ENCODE data around the gene HERC6.
"Not testable (repeated sequence)": the region's sequence is repeated elsewhere in the genome, so short reads cannot be mapped to it uniquely, and the experiment has no call there.

Gene HERC6

DNA sequence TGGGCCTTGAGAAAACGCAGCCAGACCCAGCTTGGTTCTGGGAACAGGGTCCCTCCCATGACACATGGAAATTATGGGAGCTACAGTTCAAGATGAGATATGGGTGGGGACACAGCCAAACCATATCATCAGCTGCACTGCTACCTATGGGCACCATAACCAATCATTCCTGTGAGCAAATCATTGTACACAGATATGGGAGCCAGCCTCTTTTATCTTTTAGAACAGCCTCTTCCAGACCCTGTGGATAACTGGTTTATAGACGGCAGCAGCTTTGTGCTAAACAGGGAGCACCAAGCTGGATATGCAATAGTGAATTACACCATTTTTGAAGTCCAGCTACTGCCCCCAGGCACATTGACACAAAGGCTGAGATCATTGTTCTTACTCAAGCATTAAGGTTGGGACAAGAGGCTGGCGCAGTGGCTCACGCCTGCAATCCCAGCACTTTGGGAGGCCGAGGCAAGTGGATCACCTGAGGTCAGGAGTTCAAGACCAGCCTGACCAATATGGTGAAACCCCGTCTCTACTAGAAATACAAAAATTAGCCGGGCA is 69.6 kb downstream of the HERC6 start:
- not testable (repeated sequence) for DNase-seq

DNA sequence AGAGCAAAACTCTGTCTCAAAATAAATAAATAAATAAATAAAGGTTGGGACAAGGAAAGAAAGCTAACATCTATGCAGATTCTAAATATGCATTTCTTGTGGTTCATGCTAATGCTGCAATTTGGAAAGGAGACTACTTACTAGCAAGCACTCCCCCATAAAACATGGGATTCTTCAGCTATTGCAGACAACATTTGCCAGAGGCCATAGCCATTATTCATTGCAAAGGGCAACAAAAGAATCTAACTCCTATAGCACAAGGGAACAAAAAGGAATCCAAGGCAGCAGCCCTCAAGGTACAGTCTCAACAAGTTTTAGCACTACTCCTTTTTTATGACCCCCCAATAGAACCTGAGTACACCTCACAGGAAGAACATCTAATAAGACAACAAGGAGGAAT is 70.2 kb downstream of the HERC6 start:
- DNase-seq, result no peak

DNA sequence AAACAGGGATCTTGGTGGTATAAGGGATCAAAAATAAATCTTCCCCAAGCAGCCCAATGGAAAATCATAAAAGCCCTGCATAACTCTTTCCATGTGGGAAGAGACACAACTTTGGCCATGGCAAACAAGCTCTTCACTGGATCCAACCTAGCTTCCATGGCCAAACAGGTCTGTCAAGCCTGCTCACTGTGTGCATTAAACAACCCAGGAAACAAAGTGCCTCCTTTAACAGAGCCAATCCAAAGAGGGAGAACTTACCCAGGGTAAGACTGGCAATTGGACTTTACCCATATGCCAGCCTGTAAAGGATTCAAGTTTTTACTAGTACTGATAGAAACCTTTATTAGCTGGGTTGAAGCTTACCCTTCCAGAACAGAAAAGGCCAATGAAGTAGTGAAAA is 70.6 kb downstream of the HERC6 start:
- DNase-seq, result no peak

DNA sequence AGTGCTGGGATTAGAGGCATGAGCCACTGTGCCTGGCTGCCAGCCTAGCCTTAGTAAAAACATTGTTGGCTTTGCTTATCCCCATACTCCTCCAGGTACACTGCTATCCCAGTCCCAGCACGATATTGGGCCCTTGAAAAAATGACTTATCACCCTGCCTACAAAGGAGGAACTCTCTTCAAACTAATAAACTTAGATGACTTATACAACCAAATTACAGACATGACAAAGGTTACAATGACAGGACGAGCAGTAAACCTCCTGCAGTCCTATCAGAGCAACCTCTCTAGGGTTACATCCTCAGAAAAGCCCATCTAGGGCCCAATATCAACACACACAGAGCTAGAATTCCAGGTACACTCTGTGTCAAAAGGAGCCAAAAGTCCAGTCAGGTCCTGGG is 72.6 kb downstream of the HERC6 start:
- DNase-seq, result no peak

DNA sequence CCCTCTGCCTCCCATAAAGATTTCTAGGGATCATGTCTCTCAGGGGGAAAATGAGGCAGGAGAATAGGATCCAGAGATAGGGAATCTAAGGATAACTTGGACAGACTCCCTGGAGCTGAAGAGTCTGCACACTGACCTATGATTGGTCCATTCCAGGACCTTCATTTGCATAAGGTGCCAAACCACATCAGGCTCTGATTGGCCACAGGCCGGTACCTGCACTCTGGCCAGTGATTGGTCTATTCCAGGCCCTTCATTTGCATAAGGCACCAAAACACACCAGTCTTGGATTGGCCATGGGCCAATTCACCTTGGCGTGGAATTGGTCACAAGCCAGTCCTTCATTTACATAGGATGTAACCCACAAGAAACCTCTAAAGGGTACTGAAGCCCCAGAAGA is 74.3 kb downstream of the HERC6 start:
- DNase-seq, result no peak

DNA sequence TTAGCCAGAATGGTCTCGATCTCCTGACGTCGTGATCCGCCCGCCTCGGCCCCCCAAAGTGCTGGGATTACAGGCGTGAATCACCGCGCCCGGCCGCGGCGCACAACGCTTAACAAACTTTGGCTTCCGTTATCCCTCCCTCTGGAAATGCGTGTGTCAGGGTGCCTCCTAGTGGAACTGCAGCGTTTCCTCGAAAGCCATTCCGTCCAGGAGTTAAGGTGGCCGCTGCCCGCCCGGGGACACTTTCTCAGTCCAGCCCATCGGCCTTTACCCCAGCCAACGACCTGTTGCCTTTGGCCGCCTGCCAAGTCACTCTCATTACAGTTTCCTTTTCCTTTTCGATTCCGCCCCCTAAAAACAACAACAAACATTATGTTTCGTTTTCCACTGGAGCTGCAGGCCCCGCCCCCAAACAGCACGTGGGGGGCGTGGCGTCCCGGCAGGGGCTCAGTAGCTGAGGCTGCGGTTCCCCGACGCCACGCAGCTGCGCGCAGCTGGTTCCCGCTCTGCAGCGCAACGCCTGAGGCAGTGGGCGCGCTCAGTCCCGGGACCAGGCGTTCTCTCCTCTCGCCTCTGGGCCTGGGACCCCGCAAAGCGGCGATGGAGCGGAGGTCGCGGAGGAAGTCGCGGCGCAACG is 78.1 kb downstream of the HERC6 start, which contains the start of gene HERC5:
Gene HERC5, plus strand, starts transcription at position 450 of the 637 bp plus-strand sequence. Its CDS starts 151 bp downstream, at position 601.
- peak; percentile 26 for DNase-seq

DNA sequence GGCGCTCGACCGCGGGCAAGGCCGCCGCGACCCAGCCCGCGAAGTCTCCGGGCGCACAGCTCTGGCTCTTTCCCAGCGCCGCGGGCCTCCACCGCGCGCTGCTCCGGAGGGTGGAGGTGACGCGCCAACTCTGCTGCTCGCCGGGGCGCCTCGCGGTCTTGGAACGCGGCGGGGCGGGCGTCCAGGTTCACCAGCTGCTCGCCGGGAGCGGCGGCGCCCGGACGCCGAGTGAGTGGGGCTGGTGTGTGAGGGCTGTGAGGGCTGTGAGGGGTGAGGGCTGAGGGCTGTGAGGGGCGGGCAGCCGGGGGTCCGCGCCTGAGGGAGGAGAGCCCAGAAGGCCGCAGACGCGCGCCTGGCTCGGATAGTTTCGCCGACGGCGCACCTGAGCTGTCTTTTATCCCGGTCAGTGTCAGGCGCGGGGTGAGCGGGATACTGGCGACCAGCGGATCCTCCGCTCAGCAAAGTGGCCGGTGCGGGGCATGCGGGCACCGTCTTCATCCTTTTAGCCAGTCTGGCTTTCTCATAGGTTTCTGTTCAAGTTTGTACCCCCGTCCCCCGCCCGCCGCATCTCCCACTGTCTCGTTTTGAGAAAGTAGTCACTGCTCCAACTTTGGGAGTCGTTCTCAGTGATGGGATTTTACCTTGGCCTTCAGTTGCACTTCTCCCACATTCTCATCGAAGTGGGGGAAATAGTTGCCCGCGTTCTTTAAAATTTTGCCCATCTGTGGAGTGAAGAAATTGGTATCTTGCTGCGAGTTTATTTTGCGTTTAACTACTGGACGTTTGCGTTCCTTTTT is 78.9 kb downstream of the HERC6 start:
- no peak for DNase-seq

DNA sequence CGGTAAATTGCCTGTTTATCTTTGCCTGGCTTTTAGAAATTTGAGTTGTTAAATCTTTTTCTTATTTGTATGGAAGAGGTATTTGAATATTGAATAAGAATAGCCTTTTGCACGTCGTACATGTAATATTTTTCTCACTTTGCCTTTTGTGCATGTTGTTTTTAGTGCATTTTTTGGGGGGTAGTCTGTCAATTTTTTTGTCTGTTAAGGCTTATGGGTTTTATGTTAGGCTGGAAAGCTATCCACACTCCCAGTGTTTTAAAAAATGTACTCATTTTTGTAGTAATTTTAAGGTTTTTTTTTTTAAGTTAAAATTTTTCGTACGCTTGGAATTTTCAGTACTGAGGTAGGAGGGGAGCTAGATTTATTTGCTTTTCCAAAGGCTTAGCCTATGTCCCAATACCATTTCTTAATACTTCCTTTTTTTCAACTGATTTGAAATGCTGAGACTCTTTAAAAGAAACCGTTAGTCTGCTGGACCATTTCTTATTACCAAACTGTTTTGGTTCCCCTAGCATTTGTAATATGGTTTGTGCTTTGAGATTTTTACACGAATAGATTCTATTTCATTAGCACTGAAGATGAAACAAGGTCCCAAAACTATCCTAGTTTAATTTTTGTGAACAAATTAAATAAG is 79.6 kb downstream of the HERC6 start:
- no peak for DNase-seq

DNA sequence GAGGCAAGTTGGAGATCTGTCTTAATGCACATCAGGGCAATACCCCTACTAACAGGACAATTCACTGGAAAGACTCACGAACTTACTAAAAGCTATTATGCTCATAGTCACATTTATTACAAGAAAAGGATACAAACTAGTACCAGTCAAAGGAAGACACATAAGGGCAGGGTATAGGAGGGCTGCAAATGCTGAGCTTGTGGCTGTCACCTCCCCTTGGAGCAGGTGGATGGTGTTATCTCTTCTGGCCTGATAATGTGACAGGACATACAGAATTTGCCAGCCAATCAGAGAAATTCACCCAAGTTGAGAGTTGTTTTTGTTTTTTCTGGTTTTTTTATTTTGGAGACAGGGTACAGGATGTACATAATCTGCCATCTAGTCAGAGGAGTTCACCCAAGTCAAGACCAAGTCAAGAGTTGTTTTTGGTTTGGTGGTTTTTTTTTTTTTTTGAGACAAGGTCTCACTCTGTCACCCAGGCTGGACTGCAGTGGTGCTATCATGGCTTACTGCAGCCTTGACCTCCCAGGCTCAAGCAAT is 87.1 kb downstream of the HERC6 start:
- DNase-seq, result no peak

DNA sequence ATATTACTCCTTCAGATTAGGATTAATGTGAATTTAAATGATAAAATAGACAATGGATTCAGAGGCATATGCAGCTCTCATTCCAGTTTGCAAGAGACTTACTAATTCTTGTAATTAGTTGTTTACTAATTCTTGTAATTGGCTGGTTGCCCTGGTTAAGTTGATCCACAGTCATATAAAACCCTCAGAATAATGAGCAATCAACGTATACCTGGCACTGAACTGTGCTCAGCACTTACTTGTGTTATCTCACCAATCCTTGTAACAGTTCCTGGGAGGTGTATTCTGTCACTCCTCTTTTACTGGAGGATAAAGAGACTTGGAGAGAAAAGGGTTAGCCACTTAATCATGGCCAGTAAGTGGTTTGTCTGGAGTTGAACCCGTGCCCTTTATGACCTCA is 88.7 kb downstream of the HERC6 start:
- no peak for DNase-seq

DNA sequence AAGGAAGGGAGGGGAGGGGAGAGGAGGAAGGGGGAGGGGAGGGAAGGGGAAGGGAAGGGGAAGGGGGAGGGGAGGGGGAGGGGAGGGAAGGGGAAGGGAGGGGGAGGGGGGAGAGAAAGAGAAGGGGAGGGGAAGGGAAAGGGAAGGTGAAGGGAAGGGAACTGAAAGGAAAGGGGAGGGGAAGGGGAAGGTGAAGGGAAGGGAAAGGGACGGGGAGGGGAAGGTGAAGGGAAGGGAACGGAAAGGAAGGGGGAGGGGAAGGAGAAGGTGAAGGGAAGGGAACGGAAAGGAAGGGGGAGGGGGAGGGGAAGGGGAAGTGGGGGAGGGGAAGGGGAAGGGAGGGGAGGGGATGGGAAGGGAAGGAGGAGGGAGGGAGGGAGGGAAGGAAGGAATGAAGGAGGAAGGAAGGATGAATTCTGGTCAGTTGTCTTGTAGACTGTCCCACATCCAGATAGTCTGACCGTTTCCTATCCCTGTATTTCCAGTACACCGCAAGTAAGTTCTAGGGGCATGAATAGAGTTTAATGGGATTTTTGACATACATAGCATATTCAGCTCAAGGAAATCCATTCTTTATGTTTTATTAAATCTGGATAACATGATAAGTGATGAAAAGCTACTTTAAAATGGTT is 98.7 kb downstream of the HERC6 start:
- no peak for DNase-seq

DNA sequence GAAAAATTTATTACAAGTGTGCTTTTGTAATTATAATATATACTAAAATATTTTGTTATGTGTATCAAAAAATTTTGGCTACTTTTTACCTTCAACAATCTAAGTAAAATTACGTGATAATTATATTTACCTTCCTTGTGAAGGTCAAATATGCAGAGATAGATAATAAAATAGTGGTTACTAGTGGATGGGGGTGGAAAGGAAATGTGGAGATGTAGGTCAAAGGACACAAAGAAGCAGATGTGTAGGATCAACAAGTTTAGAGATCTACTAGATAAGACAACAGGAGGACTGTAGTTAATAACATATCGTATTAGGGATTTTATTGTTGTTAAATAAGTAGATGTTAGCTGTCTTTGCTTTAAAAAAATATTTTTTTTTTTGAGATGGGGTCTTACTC is 99.6 kb downstream of the HERC6 start:
- no peak for DNase-seq

DNA sequence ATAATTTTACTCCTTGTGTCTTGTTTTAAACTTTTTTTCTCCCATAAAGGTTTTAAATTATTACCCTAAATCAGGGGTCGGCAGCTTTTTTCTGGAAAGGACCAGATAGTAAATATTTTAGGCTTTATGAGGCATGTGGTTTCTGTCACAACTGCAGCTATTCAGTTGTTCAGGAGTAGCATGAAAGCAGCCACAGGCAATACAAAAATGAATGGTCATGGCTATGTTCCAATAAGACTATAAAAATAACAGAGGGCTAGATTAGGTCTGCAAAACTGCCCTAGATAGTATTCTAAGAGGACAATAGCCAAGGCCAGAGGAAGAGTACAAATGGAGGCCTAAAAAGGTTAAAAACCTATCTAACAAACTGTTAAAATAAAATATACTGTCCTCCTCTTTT is 102.9 kb downstream of the HERC6 start:
- DNase-seq, result no peak

DNA sequence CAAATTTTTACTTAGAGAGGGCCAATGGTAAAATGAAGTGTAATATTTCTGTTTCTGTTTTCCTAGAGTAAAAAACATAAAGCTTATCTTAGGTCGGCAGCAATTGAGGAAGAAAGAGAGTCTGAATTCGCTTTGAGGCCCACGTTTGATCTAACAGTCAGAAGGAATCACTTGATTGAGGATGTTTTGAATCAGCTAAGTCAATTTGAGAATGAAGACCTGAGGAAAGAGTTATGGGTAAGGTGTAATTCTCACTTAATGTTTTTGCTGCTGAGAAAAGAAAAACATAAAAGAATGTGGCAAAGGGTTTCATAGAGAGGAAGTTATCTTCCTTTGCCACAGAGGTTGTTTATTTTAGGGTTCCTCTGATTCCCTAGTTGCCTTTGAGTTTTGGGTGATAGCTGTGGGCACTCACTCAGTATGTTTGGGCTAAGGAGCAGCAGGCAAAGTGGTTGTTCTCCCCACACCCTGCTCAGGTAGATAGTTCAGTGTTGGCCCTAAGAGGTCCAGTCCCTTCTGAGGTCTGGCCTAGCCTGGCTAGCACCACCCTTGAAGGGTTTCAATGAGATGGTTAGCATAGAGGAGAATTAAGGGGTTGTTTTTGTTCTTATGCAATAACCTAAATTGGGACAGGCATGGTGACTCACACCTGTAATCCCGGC is 110.6 kb downstream of the HERC6 start:
- no peak for DNase-seq
